MM.1S (cell line): ENCODE data around the gene CYTL1.

Experiments
- CTCF ChIP-seq: fragments of 300-600 bp; sonication (generic); IDR thresholded peaks from 2 replicates; pipeline ENCODE4 v1.5.1; 2016; ENCODE audit warnings: antibody characterized with exemption, low read length, mixed read lengths
- EZH2 ChIP-seq: fragments of 300-600 bp; sonication (generic); optimal IDR thresholded peaks from 2 replicates; pipeline ENCODE3; 2017; ENCODE audit warnings: low read depth, mild to moderate bottlenecking, antibody characterized with exemption, low read length, mixed read lengths

GRCh38 chr4:5048721-5049120, 29.5 kb upstream of the CYTL1 start:
- TF ChIP-seq EZH2 (no peak), CTCF (no peak)
